Activated CD4-positive, alpha-beta T cell treated with anti-CD3 and anti-CD28 coated beads, Interleukin-2, amount 50 U/mL, for 24 hours (primary cell): Measurements from ENCODE around the gene GCN1.
"Not testable (repeated sequence)": the region's sequence is repeated elsewhere in the genome, so short reads cannot be mapped to it uniquely, and the experiment has no call there.

ENCODE experiments used
- DNase-seq, 2 donors: peaks; one replicate each; pipeline ENCODE4 v3.0.0-alpha.2; 2020; ENCODE audit warnings: low read depth in 1 of 2, low spot score in 1 of 2

The GCN1 gene

GRCh38 chr12:120214626-120215356 is 20.3 kb upstream of the GCN1 start:
- no peak for DNase-seq

GRCh38 chr12:120213758-120214157 is 19.2 kb upstream of the GCN1 start:
- DNase-seq = no peak

GRCh38 chr12:120213182-120213581 is 18.7 kb upstream of the GCN1 start:
- not testable (repeated sequence) for DNase-seq

DNA sequence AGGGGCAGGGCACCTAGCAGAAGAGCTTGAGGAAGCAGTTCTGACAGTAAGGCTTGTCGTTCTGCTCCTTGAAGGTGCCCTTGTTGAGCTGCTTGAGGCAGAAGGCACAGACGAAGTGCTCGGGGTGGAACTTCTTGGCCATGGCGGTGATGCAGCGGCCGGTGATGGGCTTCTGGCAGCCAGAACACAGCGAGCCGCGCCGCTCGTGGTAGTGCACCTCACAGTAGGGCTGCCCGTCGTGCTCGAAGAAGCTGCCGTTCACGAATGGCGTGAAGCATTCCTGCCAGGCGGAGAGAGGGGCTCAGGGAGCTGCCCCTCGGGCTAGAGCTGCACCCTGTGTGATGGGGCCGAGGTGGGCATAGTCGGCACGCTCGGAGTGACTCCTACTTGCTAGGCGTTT is 17.8 kb upstream of the GCN1 start:
- DNase-seq = no peak

DNA sequence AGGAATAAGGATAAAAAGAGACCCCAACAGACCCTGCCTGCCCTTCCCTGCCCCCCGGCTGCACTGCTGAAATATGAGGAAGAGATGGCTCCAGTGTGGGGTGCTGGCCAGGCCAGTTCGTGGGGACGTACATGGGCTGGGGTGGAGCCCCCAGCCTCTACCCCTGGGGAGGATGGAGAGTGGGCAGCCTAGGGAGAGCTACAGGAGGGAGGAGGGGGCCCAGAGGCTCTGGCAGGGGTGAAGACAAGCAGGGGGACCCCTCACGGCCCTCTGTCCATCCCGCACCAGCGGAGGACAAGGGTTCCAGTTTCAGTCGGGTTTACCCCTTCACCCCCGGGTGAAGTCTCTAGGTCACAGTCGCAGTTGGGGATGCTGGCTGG is 17.4 kb upstream of the GCN1 start:
- DNase-seq = no peak

DNA sequence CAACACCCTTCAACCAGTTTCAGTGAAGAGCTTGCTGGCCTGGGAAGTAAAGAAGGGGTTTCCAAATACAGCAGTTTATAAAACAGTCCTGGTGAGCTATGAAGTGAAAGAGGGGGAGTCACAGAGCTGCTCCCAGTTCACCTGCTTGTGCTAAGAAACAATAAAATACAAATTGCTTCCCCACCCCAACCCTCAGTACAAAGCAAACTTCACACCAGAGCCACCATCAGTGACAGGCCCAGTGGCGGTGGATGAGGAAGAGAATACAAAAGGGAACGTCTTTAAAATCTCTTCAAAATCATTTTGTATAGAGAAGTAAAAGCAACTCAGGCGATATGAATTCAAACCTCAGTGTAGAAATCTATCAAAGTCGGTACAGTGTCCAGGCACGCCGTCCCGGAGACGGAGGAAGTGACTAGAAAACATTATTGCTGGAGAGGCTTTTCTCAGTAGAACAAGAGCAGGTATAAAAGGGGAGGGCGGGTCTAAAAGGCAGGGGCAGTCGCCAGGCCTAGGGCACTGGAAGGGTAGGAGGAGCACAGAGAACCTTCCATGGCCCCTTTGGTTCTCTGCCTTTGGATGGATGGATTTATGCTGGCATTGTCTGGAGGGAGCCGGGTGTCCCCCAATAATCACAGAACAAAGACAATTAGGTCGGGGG is 16.9 kb upstream of the GCN1 start:
- no peak for DNase-seq

DNA sequence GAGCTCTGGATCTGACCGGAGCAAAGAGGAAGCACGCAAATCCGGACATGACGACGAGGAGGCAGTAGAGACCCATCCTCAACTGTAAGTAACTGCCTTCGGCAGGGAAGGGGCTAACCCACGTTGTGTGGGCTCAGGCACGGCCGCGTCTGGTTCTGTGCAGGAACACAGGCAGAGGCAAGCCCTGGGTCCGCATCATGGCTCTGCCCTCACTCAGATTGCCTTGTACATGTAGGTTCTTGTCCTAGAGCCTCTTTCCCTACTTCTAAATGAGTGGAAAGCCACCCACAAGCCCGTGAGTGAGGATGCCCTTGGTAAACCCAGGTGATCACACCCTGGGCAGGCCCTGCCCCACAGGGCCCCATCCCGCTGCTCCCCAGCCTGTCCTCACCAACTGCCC is 15.3 kb upstream of the GCN1 start:
- DNase-seq = no peak

- no peak for DNase-seq
These were observed 12.7 kb upstream of the GCN1 start for GRCh38 chr12:120207227-120207626.

DNA sequence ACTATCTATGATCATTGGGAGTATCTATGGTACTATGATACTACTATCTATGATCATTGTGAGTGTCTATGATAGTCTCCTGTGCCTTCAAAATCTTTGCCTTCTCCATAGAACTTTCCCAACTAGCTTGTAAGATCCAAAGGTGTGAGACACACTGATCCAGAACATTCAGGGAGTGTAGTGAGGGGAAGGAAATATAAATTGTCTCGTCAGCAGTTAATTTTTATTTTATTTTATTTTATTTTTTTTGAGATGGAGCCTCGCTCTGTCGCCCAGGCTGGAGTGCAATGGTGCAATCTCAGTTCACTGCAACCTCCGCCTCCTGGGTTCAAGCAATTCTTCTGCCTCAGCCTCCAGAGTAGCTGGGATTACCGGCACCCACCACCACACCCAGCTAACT is 12.3 kb upstream of the GCN1 start:
- DNase-seq = not testable (repeated sequence)

DNA sequence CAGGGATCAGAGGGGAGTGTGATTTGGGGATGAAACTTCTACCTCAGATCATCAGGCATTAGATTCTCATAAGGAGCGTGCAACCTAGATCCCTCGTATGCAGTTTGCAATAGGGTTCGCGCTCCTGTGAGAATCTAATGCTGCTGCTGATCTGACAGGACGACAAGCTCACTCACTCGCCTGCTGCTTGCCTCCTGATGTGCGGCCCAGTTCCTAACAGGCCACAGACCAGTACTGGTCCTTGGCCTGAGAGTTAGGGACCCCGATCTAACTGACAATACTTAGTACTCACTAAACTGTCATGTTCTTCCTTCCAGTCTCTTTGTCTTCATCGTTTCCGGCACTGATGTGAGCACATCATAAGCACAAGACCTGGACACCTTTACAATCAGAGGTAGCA is 11.7 kb upstream of the GCN1 start:
- no peak for DNase-seq

GRCh38 chr12:120204171-120204570 is 9.7 kb upstream of the GCN1 start:
- no peak for DNase-seq

DNA sequence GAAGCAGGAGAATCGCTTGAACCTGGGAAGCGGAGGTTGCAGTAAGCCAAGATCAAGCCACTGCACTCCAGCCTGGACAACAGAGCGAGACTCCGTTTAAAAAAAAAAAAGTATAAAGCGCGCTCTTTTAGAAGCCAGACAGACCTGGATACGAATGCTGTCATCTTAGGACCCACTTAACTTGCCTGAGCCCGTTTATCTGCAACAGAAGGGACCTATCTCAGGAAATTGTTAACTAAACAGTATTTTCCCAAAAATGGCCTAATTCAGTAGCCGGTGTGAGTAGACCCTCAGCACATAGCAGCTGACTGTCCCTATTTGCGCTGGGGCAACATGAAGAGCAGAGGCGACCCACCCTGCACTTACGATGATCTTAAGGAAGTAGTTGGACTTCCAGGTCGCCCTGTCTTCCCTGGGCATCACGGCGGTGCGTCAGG is 5.9 kb upstream of the GCN1 start:
- no peak for DNase-seq

- peak; percentile 15 to 36 for DNase-seq
These were observed 5.2 kb upstream of the GCN1 start for GRCh38 chr12:120199595-120200306.

- DNase-seq = no peak
These were observed 4.5 kb upstream of the GCN1 start for GRCh38 chr12:120199025-120199424.

GRCh38 chr12:120197542-120197887 is 3.0 kb upstream of the GCN1 start:
- DNase-seq = no peak

DNA sequence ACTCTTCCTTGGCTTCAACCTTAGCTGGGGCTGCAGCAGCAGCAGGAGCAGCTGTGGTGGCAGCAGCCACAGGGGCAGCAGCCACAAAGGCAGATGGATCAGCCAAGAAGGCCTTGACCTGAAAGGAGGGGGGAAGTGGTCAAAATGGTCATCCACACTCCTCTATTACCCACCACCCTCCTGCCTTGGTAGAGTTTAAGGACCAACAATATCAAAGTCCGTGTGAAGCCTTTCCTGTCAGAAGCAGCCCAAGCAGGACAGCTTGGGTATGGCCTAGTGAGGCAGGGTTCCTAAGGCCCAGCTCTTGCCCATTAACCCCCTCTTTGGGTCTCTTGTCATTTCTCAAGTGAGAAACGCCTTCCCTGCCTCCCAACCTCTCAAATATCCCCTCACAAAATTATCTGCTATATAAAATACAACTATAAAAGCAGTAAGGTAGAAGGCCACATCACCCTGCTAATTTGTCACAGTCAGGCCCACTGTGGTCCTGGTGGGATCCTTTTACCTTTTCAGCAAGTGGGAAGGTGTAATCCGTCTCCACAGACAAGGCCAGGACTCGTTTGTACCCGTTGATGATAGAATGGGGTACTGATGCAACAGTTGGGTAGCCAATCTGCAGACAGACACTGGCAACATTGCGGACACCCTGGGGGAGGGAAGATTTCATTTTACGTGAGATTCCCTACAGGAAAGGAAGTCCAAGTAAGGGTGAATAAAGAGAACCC is 2.5 kb upstream of the GCN1 start:
- not testable (repeated sequence) for DNase-seq

GRCh38 chr12:120196363-120196762 is 1.8 kb upstream of the GCN1 start:
- DNase-seq = no peak

GRCh38 chr12:120194226-120194533 is 335 bp downstream of the GCN1 start:
- no peak for DNase-seq

GRCh38 chr12:120193286-120193685 is 1.2 kb downstream of the GCN1 start:
- DNase-seq = not testable (repeated sequence)

- DNase-seq = no peak
These were observed 3.5 kb downstream of the GCN1 start for GRCh38 chr12:120190985-120191480.

- DNase-seq = no peak
These were observed 4.1 kb downstream of the GCN1 start for GRCh38 chr12:120190386-120190785.

- no peak for DNase-seq
These were observed 7.9 kb downstream of the GCN1 start for GRCh38 chr12:120186654-120187053.
